B cell (primary cell): ENCODE results near the gene WDSUB1.

Experiments used
- CTCF ChIP-seq: fragments of 200-600 bp; IDR thresholded peaks from one replicate; pipeline ENCODE4 v1.8.0; 2022; ENCODE audit warnings: antibody characterized with exemption, mild to moderate bottlenecking
- EZH2 ChIP-seq: IDR thresholded peaks from 2 replicates; pipeline ENCODE4 v1.6.1; 2012; ENCODE audit warnings: borderline replicate concordance, low read depth, mild to moderate bottlenecking, moderate library complexity, low read length; ENCODE audit not compliant: insufficient read depth, poor library complexity, severe bottlenecking

GRCh38 chr2:159267921-159268320, 18.6 kb downstream of the WDSUB1 start:
- TF ChIP-seq CTCF (no peak), EZH2 (no peak)
